ENCODE measurements around the gene NPHP4.

NPHP4 gene

DNA sequence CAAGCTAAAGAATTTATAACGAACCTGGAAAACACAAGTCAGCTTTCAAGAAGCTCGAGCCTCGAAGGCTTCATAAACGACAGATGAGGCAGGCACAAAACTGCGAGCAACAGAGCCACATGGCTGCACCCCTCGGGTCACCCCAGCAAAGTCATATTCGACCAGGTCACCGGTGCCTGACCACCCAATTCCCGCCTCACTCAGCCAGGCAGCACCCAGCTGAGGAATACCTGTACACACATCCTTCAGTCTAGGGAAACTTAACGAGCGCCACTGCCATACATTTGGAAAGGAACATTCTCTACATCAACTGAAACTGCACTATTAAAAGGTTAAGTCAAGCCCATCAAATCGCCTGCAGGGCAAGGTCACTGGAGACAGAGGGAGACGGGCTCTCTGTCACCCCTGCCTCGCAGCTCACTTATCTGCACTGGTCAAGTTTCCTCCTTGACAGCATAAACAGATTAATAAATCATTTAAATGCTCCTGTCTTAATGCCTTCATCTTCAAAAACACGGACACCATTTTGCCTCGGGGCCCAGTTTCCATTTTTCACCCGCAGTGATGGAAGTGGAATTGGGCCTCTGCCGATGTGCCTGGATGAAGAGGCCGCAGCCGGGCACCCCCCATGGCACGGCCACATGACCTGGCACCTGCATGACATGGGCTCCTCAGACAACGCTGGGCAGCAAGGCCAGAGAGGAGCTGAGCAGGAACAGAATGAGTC is 20.6 kb downstream of the NPHP4 start:
- POLR2A ChIA-PET (ENCODE audit: low non-redundant PET), result no interaction called here
- no peak overlapping the region for H3K27ac ChIP-seq
- DNase-seq (ENCODE audit: low spot score), result no peak
- TF ChIP-seq, protein P1, sequence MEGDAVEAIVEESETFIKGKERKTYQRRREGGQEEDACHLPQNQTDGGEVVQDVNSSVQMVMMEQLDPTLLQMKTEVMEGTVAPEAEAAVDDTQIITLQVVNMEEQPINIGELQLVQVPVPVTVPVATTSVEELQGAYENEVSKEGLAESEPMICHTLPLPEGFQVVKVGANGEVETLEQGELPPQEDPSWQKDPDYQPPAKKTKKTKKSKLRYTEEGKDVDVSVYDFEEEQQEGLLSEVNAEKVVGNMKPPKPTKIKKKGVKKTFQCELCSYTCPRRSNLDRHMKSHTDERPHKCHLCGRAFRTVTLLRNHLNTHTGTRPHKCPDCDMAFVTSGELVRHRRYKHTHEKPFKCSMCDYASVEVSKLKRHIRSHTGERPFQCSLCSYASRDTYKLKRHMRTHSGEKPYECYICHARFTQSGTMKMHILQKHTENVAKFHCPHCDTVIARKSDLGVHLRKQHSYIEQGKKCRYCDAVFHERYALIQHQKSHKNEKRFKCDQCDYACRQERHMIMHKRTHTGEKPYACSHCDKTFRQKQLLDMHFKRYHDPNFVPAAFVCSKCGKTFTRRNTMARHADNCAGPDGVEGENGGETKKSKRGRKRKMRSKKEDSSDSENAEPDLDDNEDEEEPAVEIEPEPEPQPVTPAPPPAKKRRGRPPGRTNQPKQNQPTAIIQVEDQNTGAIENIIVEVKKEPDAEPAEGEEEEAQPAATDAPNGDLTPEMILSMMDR (conservative IDR thresholded peaks at IDR 0.05; ENCODE audit: low read depth), result no peak
- CTCF ChIA-PET, result no interaction called here

GRCh38 chr1:5970610-5971273 is 21.5 kb downstream of the NPHP4 start:
- CTCF ChIA-PET, result no interaction called here
- no peak overlapping the region for H3K27ac ChIP-seq
- POLR2A ChIA-PET (ENCODE audit: low non-redundant PET), result no interaction called here
- TF ChIP-seq, protein P1 (conservative IDR thresholded peaks at IDR 0.05; ENCODE audit: low read depth), result no peak
- DNase-seq (ENCODE audit: low spot score), result no peak

GRCh38 chr1:5969168-5969567 is 23.1 kb downstream of the NPHP4 start:
- TF ChIP-seq, protein P1 (conservative IDR thresholded peaks at IDR 0.05; ENCODE audit: low read depth), result no peak
- DNase-seq (ENCODE audit: low spot score), result no peak
- ChIA-PET POLR2A (ENCODE audit: low non-redundant PET) (no interaction called here), CTCF (no interaction called here)
- H3K27ac ChIP-seq, result no peak overlapping the region

GRCh38 chr1:5968161-5968736 is 24.0 kb downstream of the NPHP4 start:
- ChIA-PET POLR2A (ENCODE audit: low non-redundant PET) (no interaction called here), CTCF (no interaction called here)
- TF ChIP-seq, protein P1 (conservative IDR thresholded peaks at IDR 0.05; ENCODE audit: low read depth), result no peak
- DNase-seq (ENCODE audit: low spot score), result no peak
- H3K27ac ChIP-seq, result no peak overlapping the region

GRCh38 chr1:5967351-5968160 is 24.7 kb downstream of the NPHP4 start:
- TF ChIP-seq, protein P1 (conservative IDR thresholded peaks at IDR 0.05; ENCODE audit: low read depth), result no peak
- H3K27ac ChIP-seq, result no peak overlapping the region
- POLR2A ChIA-PET (ENCODE audit: low non-redundant PET), result no interaction called here
- DNase-seq (ENCODE audit: low spot score), result no peak
- CTCF ChIA-PET, result interaction anchor here (0.6 kb wide), 1 partner anchor 519 kb away, joined by 3 read pairs; no protein-coding TSS in a partner anchor

DNA sequence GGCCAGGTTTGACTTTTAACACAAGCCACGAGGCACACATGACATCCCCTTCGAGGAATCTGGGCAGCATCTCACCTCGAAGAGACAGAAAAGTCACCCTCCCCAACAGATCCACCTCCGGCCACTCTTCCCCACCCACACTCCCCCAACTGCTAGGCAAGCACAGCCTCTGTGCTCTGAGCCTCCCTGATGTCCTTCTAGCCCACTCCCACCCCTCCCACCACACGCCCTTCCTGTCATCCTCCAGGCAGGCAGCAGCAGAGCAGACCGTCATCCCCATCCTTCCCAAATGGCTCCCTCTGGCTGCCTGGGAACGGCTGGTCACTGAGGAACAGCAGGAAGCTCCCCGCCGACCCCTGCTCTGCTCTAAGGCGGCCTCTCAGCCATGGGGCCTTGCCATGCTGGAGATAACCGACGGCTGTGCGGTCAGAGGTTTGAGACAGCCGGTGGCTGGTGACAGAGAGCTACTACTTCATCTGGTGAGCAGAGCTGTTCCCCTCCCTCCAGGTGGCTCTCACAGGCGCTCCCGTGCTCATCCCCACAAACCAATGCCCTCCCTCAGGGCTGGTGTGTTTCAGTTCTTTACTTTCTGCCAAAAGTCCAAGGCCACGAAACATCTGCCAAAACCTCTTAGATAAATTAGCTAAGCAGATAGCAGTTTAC is 25.6 kb downstream of the NPHP4 start:
- no peak overlapping the region for H3K27ac ChIP-seq
- TF ChIP-seq, protein P1 (conservative IDR thresholded peaks at IDR 0.05; ENCODE audit: low read depth), result no peak
- DNase-seq (ENCODE audit: low spot score), result no peak
- CTCF ChIA-PET, result no interaction called here
- POLR2A ChIA-PET (ENCODE audit: low non-redundant PET), result no interaction called here

Measured in RWPE1 (cell line).